Activated CD4-positive, alpha-beta T cell treated with anti-CD3 and anti-CD28 coated beads, Interleukin-2, amount 10 ng/mL, durations not matched to agents 24 days and 14 days (primary cell): ENCODE results near the gene PAQR4. TPM values are rescaled to one million over a fixed set of nuclear protein-coding genes. Genes with fewer than 3 reads are reported as not detected.

Experiments
- total RNA-seq: library from RNA; stranded (reverse); gene quantifications from 2 replicates; pipeline ENCODE4 v1.2.3, GENCODE V29; 2022

The PAQR4 gene
- total RNA-seq, 1 donor from 2014 or later: 41.0 TPM

Other genes starting within 250 kb of the PAQR4 start
- 1.8 and 2.0 TPM in 2 replicates for gene PRSS27, start 249.1 kb upstream of the PAQR4 start, total RNA-seq
- gene SRRM2, start 216.7 kb upstream of the PAQR4 start, total RNA-seq: 635 and 680 TPM in 2 replicates
- 241 and 259 TPM in 2 replicates for gene ELOB, start 192.1 kb upstream of the PAQR4 start, total RNA-seq
- not detected in 2 replicates for gene PRSS33, start 181.8 kb upstream of the PAQR4 start, total RNA-seq
- not detected in 2 replicates for gene PRSS41, start 170.9 kb upstream of the PAQR4 start, total RNA-seq
- 10.2 and 11.8 TPM in 2 replicates for gene PRSS21, start 152.1 kb upstream of the PAQR4 start, total RNA-seq
- 9.3 and 11.0 TPM in 2 replicates for gene ZG16B, start 139.0 kb upstream of the PAQR4 start, total RNA-seq
- not detected in 2 replicates for gene PRSS22, start 111.2 kb upstream of the PAQR4 start, total RNA-seq
- gene FLYWCH2, start 86.1 kb upstream of the PAQR4 start, total RNA-seq: 21.2 and 22.2 TPM in 2 replicates
- gene FLYWCH1, start 57.4 kb upstream of the PAQR4 start, total RNA-seq: 63.9 and 64.5 TPM in 2 replicates
- 0.17 and 0.28 TPM in 2 replicates for gene KREMEN2, start 5.1 kb upstream of the PAQR4 start, total RNA-seq
- gene PKMYT1, start 11.1 kb downstream of the PAQR4 start, total RNA-seq: 152 TPM in 2 replicates
- not detected in 2 replicates for gene CLDN9, start 43.6 kb downstream of the PAQR4 start, total RNA-seq
- not detected in 2 replicates for gene CLDN6, start 48.8 kb downstream of the PAQR4 start, total RNA-seq
- 7.3 TPM in 2 replicates for gene TNFRSF12A, start 51.0 kb downstream of the PAQR4 start, total RNA-seq
- gene HCFC1R1, start 54.6 kb downstream of the PAQR4 start, total RNA-seq: 29.4 TPM in 2 replicates
- 55.3 and 57.0 TPM in 2 replicates for gene THOC6, start 54.7 kb downstream of the PAQR4 start, total RNA-seq
- 0.43 and 0.63 TPM in 2 replicates for gene BICDL2, start 67.6 kb downstream of the PAQR4 start, total RNA-seq
- gene MMP25, start 77.2 kb downstream of the PAQR4 start, total RNA-seq: 8.1 and 10.2 TPM in 2 replicates
- gene IL32, start 96.3 kb downstream of the PAQR4 start, total RNA-seq: 918 and 934 TPM in 2 replicates
- gene ZSCAN10, start 129.9 kb downstream of the PAQR4 start, total RNA-seq: not detected in 2 replicates
- gene ZNF205, start 143.2 kb downstream of the PAQR4 start, total RNA-seq: 0.21 and 0.47 TPM in 2 replicates
- 9.5 and 10.6 TPM in 2 replicates for gene ZNF213, start 165.7 kb downstream of the PAQR4 start, total RNA-seq
- gene OR1F1, start 218.9 kb downstream of the PAQR4 start, total RNA-seq: not detected in 2 replicates